ENCODE results near the gene TRIM61.

The TRIM61 gene

GRCh38 chr4:165010991-165011390, 33.5 kb upstream of the TRIM61 start:
- H3K4me3 ChIP-seq = no peak overlapping the region
- no peaks in the 10 kb centered on the region for H3K9me3 ChIP-seq
- no peak for TF ChIP-seq CTCF (IDR thresholded peaks at IDR 0.05)
- H3K36me3 ChIP-seq = no peaks in the 10 kb centered on the region
- no peak overlapping the region for H3K27ac ChIP-seq
- no peaks in the 10 kb centered on the region for H3K27me3 ChIP-seq
- DNase-seq = no peak
- intact Hi-C loops (cut with DNase I; ENCODE audit: low total_unique reads) = no loop called here
- no peaks in the 10 kb centered on the region for H3K4me1 ChIP-seq

GRCh38 chr4:165010487-165010886, 33.0 kb upstream of the TRIM61 start:
- H3K9me3 ChIP-seq = no peaks in the 10 kb centered on the region
- no peak for TF ChIP-seq CTCF (IDR thresholded peaks at IDR 0.05)
- no peaks in the 10 kb centered on the region for H3K4me1 ChIP-seq
- no peak for DNase-seq
- H3K36me3 ChIP-seq = no peaks in the 10 kb centered on the region
- H3K27ac ChIP-seq = no peak overlapping the region
- H3K4me3 ChIP-seq = no peak overlapping the region
- H3K27me3 ChIP-seq = no peaks in the 10 kb centered on the region
- intact Hi-C loops (cut with DNase I; ENCODE audit: low total_unique reads) = no loop called here

GRCh38 chr4:165009493-165010227, 32.2 kb upstream of the TRIM61 start:
- no peak for TF ChIP-seq CTCF (IDR thresholded peaks at IDR 0.05)
- Histone ChIP-seq H3K36me3 (no peaks in the 10 kb centered on the region), H3K4me1 (no peaks in the 10 kb centered on the region), H3K27ac (no peak overlapping the region), H3K4me3 (no peak overlapping the region), H3K27me3 (no peaks in the 10 kb centered on the region), H3K9me3 (no peaks in the 10 kb centered on the region)
- intact Hi-C loops (cut with DNase I; ENCODE audit: low total_unique reads) = no loop called here
- DNase-seq = no peak

GRCh38 chr4:165006886-165007285, 29.4 kb upstream of the TRIM61 start:
- no peak overlapping the region for H3K4me3 ChIP-seq
- no peaks in the 10 kb centered on the region for H3K4me1 ChIP-seq
- intact Hi-C loops (cut with DNase I; ENCODE audit: low total_unique reads) = no loop called here
- no peaks in the 10 kb centered on the region for H3K27me3 ChIP-seq
- TF ChIP-seq CTCF (IDR thresholded peaks at IDR 0.05) = no peak
- no peak overlapping the region for H3K27ac ChIP-seq
- no peak for DNase-seq
- no peaks in the 10 kb centered on the region for H3K9me3 ChIP-seq
- H3K36me3 ChIP-seq = no peaks in the 10 kb centered on the region

GRCh38 chr4:165006456-165006855, 29.0 kb upstream of the TRIM61 start:
- H3K4me1 ChIP-seq = no peaks in the 10 kb centered on the region
- H3K9me3 ChIP-seq = no peaks in the 10 kb centered on the region
- DNase-seq = no peak
- no peak overlapping the region for H3K27ac ChIP-seq
- no peak overlapping the region for H3K4me3 ChIP-seq
- no peaks in the 10 kb centered on the region for H3K36me3 ChIP-seq
- no peak for TF ChIP-seq CTCF (IDR thresholded peaks at IDR 0.05)
- H3K27me3 ChIP-seq = no peaks in the 10 kb centered on the region
- intact Hi-C loops (cut with DNase I; ENCODE audit: low total_unique reads) = no loop called here

Measured in tibial artery (tissue), 4 donors.